ENCODE results near the gene RPA1. TPM values are rescaled to one million over a fixed set of nuclear protein-coding genes. Genes with fewer than 3 reads are reported as not detected.

RPA1 gene
- total RNA-seq, 1 experiment from 2014 or later, result 198 TPM

DNA sequence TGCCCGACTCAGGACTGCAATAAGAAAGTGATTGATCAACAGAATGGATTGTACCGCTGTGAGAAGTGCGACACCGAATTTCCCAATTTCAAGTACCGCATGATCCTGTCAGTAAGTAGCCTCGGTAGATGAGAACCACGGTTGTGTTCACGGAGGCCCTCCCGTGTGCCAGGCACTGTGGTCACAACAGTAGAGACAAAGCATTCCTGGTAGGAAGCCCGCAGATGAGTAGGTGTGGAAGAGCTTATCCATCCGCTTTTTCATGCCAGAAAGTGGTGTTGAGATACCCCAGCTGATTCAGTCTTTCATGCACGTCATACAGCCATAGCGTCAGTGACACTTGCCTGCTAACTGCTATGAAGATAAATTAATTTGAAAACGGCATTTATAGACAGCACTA, 58.9 kb downstream of the RPA1 start:
- Histone ChIP-seq H3K4me3 (replicated peaks in 1 of 2; ENCODE audit: low read depth in 1 of 2, low read length in 2 of 2) (no peak overlapping the region), H3K4me2 (ENCODE audit: low read length) (no peak overlapping the region), H3K36me3 (ENCODE audit: control insufficient read depth in 1 of 2, insufficient read depth in 2 of 2, low read length in 2 of 2) (peaks cover 56 to 66% of the 10 kb centered on the region in 2 experiments), H3K27ac (ENCODE audit: low read depth, low read length) (no peak overlapping the region), H3K9ac (ENCODE audit: low read length) (no peak overlapping the region), H2AFZ (ENCODE audit: low read depth, low read length, poor library complexity, severe bottlenecking) (no peak overlapping the region), H3K27me3 (ENCODE audit: insufficient read depth, low read length) (no peaks in the 10 kb centered on the region), H3K79me2 (ENCODE audit: insufficient read depth, low read length) (no peaks in the 10 kb centered on the region), H4K20me1 (ENCODE audit: insufficient read depth) (no peaks in the 10 kb centered on the region), H3K9me2 (ENCODE audit: insufficient read depth) (no peaks in the 10 kb centered on the region), H3K4me1 (ENCODE audit: control insufficient read depth in 1 of 2, insufficient read depth in 2 of 2, low read length in 2 of 2) (no peaks in the 10 kb centered on the region), H3K9me3 (ENCODE audit: control insufficient read depth in 1 of 2, insufficient read depth in 1 of 2, low read depth in 1 of 2, low read length in 2 of 2) (no peaks in the 10 kb centered on the region)
- RAD21 ChIA-PET (ENCODE audit: low non-redundant PET in 1 of 2, low total read pairs in 2 of 2, uncharacterized antibody in 2 of 2, unreplicated experiment in 2 of 2), result no interaction called here
- CTCF ChIA-PET, result no interaction called here
- BruUV-seq (replicated peaks), result no TSS peak
- intact Hi-C loops (cut with micrococcal nuclease), result no loop called here
- TF ChIP-seq EGR1 (IDR thresholded peaks at IDR 0.05; ENCODE audit: low read depth) (no peak), EZH2phosphoT487 (IDR thresholded peaks at IDR 0.05; ENCODE audit: borderline replicate concordance) (no peak), ZFX (IDR thresholded peaks at IDR 0.05) (no peak), POLR2AphosphoS5 (IDR thresholded peaks at IDR 0.05; ENCODE audit: low read depth, low read length) (no peak), ZNF274 (IDR thresholded peaks at IDR 0.05; ENCODE audit: low read depth, low read length) (no peak)
- TF ChIP-seq, protein P1, sequence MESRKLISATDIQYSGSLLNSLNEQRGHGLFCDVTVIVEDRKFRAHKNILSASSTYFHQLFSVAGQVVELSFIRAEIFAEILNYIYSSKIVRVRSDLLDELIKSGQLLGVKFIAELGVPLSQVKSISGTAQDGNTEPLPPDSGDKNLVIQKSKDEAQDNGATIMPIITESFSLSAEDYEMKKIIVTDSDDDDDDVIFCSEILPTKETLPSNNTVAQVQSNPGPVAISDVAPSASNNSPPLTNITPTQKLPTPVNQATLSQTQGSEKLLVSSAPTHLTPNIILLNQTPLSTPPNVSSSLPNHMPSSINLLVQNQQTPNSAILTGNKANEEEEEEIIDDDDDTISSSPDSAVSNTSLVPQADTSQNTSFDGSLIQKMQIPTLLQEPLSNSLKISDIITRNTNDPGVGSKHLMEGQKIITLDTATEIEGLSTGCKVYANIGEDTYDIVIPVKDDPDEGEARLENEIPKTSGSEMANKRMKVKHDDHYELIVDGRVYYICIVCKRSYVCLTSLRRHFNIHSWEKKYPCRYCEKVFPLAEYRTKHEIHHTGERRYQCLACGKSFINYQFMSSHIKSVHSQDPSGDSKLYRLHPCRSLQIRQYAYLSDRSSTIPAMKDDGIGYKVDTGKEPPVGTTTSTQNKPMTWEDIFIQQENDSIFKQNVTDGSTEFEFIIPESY (IDR thresholded peaks at IDR 0.05; ENCODE audit: extremely low read depth, insufficient replicate concordance, low read length), result no peak
- POLR2A ChIA-PET, result no interaction called here
- DNase-seq (ENCODE audit: low read depth, low spot score) (no peak), ATAC-seq (no peak)

DNA sequence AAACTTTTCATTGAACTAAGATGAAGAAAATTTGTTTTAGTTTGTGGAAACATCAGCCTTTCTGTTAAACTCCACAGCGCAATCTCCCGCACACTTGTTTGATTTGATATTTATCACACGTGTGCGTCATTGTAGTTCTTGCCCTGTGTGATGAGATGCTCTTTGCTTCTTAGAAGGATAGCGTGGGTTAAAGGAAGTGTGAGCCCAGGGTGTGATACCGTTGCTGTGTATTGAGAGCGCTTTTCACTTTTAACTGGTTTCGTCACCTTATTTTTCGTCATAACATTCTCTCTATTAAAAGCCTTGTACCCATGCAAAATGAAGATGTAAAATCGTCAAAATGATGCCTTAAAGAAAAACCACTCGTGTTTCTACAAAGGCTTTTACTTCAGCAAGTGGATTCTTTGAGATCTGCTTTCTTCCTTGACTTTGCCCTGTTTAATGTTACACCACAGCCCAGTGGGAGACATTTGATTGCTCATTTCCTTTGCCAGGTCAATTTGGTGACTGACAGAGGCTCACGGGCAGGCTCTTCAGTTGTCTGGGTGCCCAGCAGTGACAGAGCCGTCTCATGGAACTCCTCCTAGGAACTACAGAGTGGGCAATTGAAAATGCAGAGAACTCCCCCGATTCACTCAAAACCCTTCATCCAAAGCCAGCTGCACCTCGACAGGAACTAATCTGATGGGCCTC, 61.1 kb downstream of the RPA1 start:
- no TSS peak for BruUV-seq (replicated peaks)
- RAD21 ChIA-PET (ENCODE audit: low non-redundant PET in 1 of 2, low total read pairs in 2 of 2, uncharacterized antibody in 2 of 2, unreplicated experiment in 2 of 2), result no interaction called here
- no peak overlapping the region for H2AFZ ChIP-seq (ENCODE audit: low read depth, low read length, poor library complexity, severe bottlenecking)
- no peaks in the 10 kb centered on the region for H3K9me3 ChIP-seq (ENCODE audit: control insufficient read depth in 1 of 2, insufficient read depth in 1 of 2, low read depth in 1 of 2, low read length in 2 of 2)
- H3K27me3 ChIP-seq (ENCODE audit: insufficient read depth, low read length), result no peaks in the 10 kb centered on the region
- H3K36me3 ChIP-seq (ENCODE audit: control insufficient read depth in 1 of 2, insufficient read depth in 2 of 2, low read length in 2 of 2), result peaks cover 47 to 55% of the 10 kb centered on the region in 2 experiments; a peak in 3 of 4 replicates
- no peak overlapping the region for H3K9ac ChIP-seq (ENCODE audit: low read length)
- no peak overlapping the region for H3K4me3 ChIP-seq (replicated peaks in 1 of 2; ENCODE audit: low read depth in 1 of 2, low read length in 2 of 2)
- DNase-seq (ENCODE audit: low read depth, low spot score), result no peak
- H3K79me2 ChIP-seq (ENCODE audit: insufficient read depth, low read length), result no peaks in the 10 kb centered on the region
- CTCF ChIA-PET, result no interaction called here
- H3K4me2 ChIP-seq (ENCODE audit: low read length), result no peak overlapping the region
- H4K20me1 ChIP-seq (ENCODE audit: insufficient read depth), result no peaks in the 10 kb centered on the region
- no peak overlapping the region for H3K27ac ChIP-seq (ENCODE audit: low read depth, low read length)
- no peak for ATAC-seq
- no peaks in the 10 kb centered on the region for H3K9me2 ChIP-seq (ENCODE audit: insufficient read depth)
- POLR2A ChIA-PET, result no interaction called here
- H3K4me1 ChIP-seq (ENCODE audit: control insufficient read depth in 1 of 2, insufficient read depth in 2 of 2, low read length in 2 of 2), result no peaks in the 10 kb centered on the region
- intact Hi-C loops (cut with micrococcal nuclease), result no loop called here
- TF ChIP-seq ZNF274 (IDR thresholded peaks at IDR 0.05; ENCODE audit: low read depth, low read length) (no peak), RAD21 (IDR thresholded peaks at IDR 0.05; ENCODE audit: low read depth) (no peak), ELF1 (IDR thresholded peaks at IDR 0.05; ENCODE audit: borderline replicate concordance, low read depth) (no peak), FOSL1 (IDR thresholded peaks at IDR 0.05; ENCODE audit: low read depth) (no peak), YY1 (IDR thresholded peaks at IDR 0.05; ENCODE audit: extremely low read depth, insufficient replicate concordance, low read depth, low read length) (no peak), CEBPB (IDR thresholded peaks at IDR 0.05; ENCODE audit: low read depth) (no peak), SP1 (IDR thresholded peaks at IDR 0.05; ENCODE audit: low read depth) (no peak), TCF7L2 (IDR thresholded peaks at IDR 0.05; ENCODE audit: borderline replicate concordance, extremely low read depth, insufficient read depth, insufficient read length) (no peak), ZFX (IDR thresholded peaks at IDR 0.05) (no peak), SIN3A (IDR thresholded peaks at IDR 0.05; ENCODE audit: low read depth) (no peak)
- TF ChIP-seq, protein P1 (IDR thresholded peaks at IDR 0.05; ENCODE audit: extremely low read depth, insufficient replicate concordance, low read length), result no peak
- TF ChIP-seq, protein P2, sequence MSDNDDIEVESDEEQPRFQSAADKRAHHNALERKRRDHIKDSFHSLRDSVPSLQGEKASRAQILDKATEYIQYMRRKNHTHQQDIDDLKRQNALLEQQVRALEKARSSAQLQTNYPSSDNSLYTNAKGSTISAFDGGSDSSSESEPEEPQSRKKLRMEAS (IDR thresholded peaks at IDR 0.05), result no peak
- TF ChIP-seq, protein P3, sequence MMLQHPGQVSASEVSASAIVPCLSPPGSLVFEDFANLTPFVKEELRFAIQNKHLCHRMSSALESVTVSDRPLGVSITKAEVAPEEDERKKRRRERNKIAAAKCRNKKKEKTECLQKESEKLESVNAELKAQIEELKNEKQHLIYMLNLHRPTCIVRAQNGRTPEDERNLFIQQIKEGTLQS (IDR thresholded peaks at IDR 0.05), result no peak
